Thyroid gland (tissue), 4 donors: ENCODE measurements around the gene TMTC4. TPM values are rescaled to one million over a fixed set of nuclear protein-coding genes. Genes with fewer than 3 reads are reported as not detected.
A peak's percentile ranks its signal among the peaks of the same experiment; 100 is the strongest.

Source experiments
- DNase-seq, 2 donors: peaks; one replicate each; pipeline ENCODE4 v3.0.0-alpha.2; 2019
- H3K27ac ChIP-seq, 3 donors: fragments of 200-600 bp; sonication (generic); 1 replicate in 2 of 3; 2 replicates in 1 of 3; pipeline ENCODE4 v1.5.1; 2016 to 2019; ENCODE audit warnings: mild to moderate bottlenecking in 1 of 3, moderate library complexity in 1 of 3
- H3K27me3 ChIP-seq: fragments of 200-600 bp; sonication (generic); one replicate; pipeline ENCODE4 v1.5.1; 2019
- H3K36me3 ChIP-seq, 2 donors: fragments of 200-600 bp; sonication (generic); one replicate each; pipeline ENCODE4 v1.5.1; 2016 to 2019
- H3K4me1 ChIP-seq, 2 donors: fragments of 200-600 bp; sonication (generic); one replicate each; pipeline ENCODE4 v1.5.1; 2017 to 2019
- H3K4me3 ChIP-seq, 3 donors: fragments of 200-600 bp; sonication (generic); replicated peaks in 1 of 3; 1 replicate in 2 of 3; 2 replicates in 1 of 3; pipeline ENCODE4 v1.5.1; 2016; ENCODE audit warnings: mild to moderate bottlenecking in 1 of 3
- H3K9me3 ChIP-seq: fragments of 200-600 bp; sonication (generic); one replicate; pipeline ENCODE4 v1.5.1; 2017
- CTCF ChIP-seq, 6 experiments: fragments of 200-600 bp in 3 of 6; fragments of 450-650 bp in 3 of 6; sonication (generic) in 3 of 6; IDR thresholded peaks; one replicate each; pipeline ENCODE4 v1.5.1; 2016 to 2019; ENCODE audit warnings: antibody characterized with exemption in 6 of 6, mild to moderate bottlenecking in 2 of 6, inconsistent platforms in 1 of 6, moderate library complexity in 1 of 6
- POLR2A ChIP-seq, 2 donors: fragments of 450-650 bp; IDR thresholded peaks; one replicate each; pipeline ENCODE4 v1.6.1; 2017; ENCODE audit warnings: antibody characterized with exemption in 2 of 2, mild to moderate bottlenecking in 2 of 2, moderate library complexity in 1 of 2
- WGBS, 2 donors: methylation state at CpG; one replicate each; pipeline ENCODE4 v1.1.5; 2017; 5-methylcytosine and 5-hydroxymethylcytosine counted together
- intact Hi-C: fragments of 100-400 bp; cut with DNase I; formaldehyde crosslinking; loops from one replicate; pipeline ENCODE4 v1.15.1; 2023
- total RNA-seq, 4 donors: library from RNA; depleted of rRNA; stranded (reverse); fragments of >200 nt; gene quantifications; one replicate each; pipeline ENCODE4 v1.2.3, GENCODE V29; 2016

Gene TMTC4
- 10 to 100 TPM; 15.1 to 21.3 (median 18.4) TPM for total RNA-seq

GRCh38 chr13:100674572-100674871 is at the start of gene TMTC4:
Gene TMTC4, minus strand, starts transcription at chr13:100674795. Its CDS starts 4,433 bp downstream, at chr13:100670362.
- Histone ChIP-seq H3K36me3 (no peaks in the 10 kb centered on the region), H3K27ac (peak within 1 kb of the TSS; percentile 42 to 73 (median 61)), H3K9me3 (no peaks in the 10 kb centered on the region), H3K27me3 (no peaks in the 10 kb centered on the region), H3K4me3 (peak within 1 kb of the TSS; percentile 51 to 70 (median 67)), H3K4me1 (peaks cover 7% of the 10 kb centered on the region in 2 donors)
- intact Hi-C loops = no loop called here
- no peak for DNase-seq
- WGBS, 2 donors = no CpG with 5 or more reads among the region's 45 CpGs
- TF ChIP-seq POLR2A (IDR thresholded peaks at IDR 0.05) (no peak), CTCF (IDR thresholded peaks at IDR 0.05) (peak in 1 of 6 experiments; percentile 0)

- Histone ChIP-seq H3K4me1 (no peaks in the 10 kb centered on the region), H3K9me3 (no peaks in the 10 kb centered on the region), H3K27me3 (no peaks in the 10 kb centered on the region), H3K36me3 (no peaks in the 10 kb centered on the region), H3K4me3 (no peak overlapping the region), H3K27ac (no peak overlapping the region)
- no peak for TF ChIP-seq POLR2A (IDR thresholded peaks at IDR 0.05)
- no peak for TF ChIP-seq CTCF (IDR thresholded peaks at IDR 0.05)
- intact Hi-C loops = loop anchor here (10.0 kb wide), 1 partner anchor 382 kb away; no protein-coding TSS in a partner anchor
- DNase-seq = no peak
- WGBS, 2 donors = 82 to 87% methylated on average over 7 of the region's 7 CpGs
Measured at GRCh38 chr13:100722517-100722916, 47.9 kb upstream of the TMTC4 start.

GRCh38 chr13:100721885-100722512 is 47.4 kb upstream of the TMTC4 start:
- peak; percentile 40 to 52 for DNase-seq
- Histone ChIP-seq H3K36me3 (no peaks in the 10 kb centered on the region), H3K4me1 (no peaks in the 10 kb centered on the region), H3K27ac (no peak overlapping the region), H3K9me3 (no peaks in the 10 kb centered on the region), H3K27me3 (no peaks in the 10 kb centered on the region), H3K4me3 (no peak overlapping the region)
- 18 to 24% methylated on average over 6 of the region's 6 CpGs for WGBS, 2 donors
- intact Hi-C loops = loop anchor here (10.0 kb wide), 1 partner anchor 383 kb away; no protein-coding TSS in a partner anchor
- TF ChIP-seq CTCF (IDR thresholded peaks at IDR 0.05) (peak; percentile 31 to 62 (median 52)), POLR2A (IDR thresholded peaks at IDR 0.05) (no peak)

- Histone ChIP-seq H3K9me3 (no peaks in the 10 kb centered on the region), H3K27ac (no peak overlapping the region), H3K27me3 (no peaks in the 10 kb centered on the region), H3K4me1 (no peaks in the 10 kb centered on the region), H3K4me3 (no peak overlapping the region), H3K36me3 (no peaks in the 10 kb centered on the region)
- 91 to 97% methylated on average over 7 of the region's 7 CpGs for WGBS, 2 donors
- intact Hi-C loops = no loop called here
- DNase-seq = no peak
- TF ChIP-seq POLR2A (IDR thresholded peaks at IDR 0.05) = no peak
- TF ChIP-seq CTCF (IDR thresholded peaks at IDR 0.05) = no peak
Measured at GRCh38 chr13:100715604-100716003, 41.0 kb upstream of the TMTC4 start.

- intact Hi-C loops = no loop called here
- Histone ChIP-seq H3K36me3 (no peaks in the 10 kb centered on the region), H3K27me3 (no peaks in the 10 kb centered on the region), H3K27ac (no peak overlapping the region), H3K9me3 (no peaks in the 10 kb centered on the region), H3K4me3 (no peak overlapping the region), H3K4me1 (no peaks in the 10 kb centered on the region)
- TF ChIP-seq POLR2A (IDR thresholded peaks at IDR 0.05) = no peak
- TF ChIP-seq CTCF (IDR thresholded peaks at IDR 0.05) = no peak
- DNase-seq = no peak
- 80 to 81% methylated on average over 2 of the region's 2 CpGs for WGBS, 2 donors
Measured at GRCh38 chr13:100714478-100714877, 39.9 kb upstream of the TMTC4 start.
